Testis (tissue), 2 donors: ENCODE measurements around the gene SOBP.

Experiments
- CTCF ChIP-seq, 3 experiments: fragments of 450-650 bp in 2 of 3; fragments of 200-600 bp in 1 of 3; sonication (generic) in 1 of 3; IDR thresholded peaks; one replicate each; pipeline ENCODE4 v1.5.1; 2016 to 2019; ENCODE audit warnings: antibody characterized with exemption in 3 of 3, mild to moderate bottlenecking in 2 of 3, moderate library complexity in 1 of 3
- POLR2A ChIP-seq: fragments of 450-650 bp; IDR thresholded peaks from one replicate; pipeline ENCODE4 v1.6.1; 2017; ENCODE audit warnings: antibody characterized with exemption, mild to moderate bottlenecking, moderate library complexity

- TF ChIP-seq POLR2A (no peak), CTCF (IDR thresholded peaks at IDR 0.05) (no peak)
Measured at GRCh38 chr6:107633680-107634323, 143.9 kb downstream of the SOBP start.
